HL-60/S4 (cell line): Measurements from ENCODE around the gene GABARAPL1.

Experiments used
- in situ Hi-C: fragments of 300-500 bp; cut with MboI; formaldehyde crosslinking; loops from 2 replicates; pipeline ENCODE4 v1.14.3; 2022; ENCODE audit warnings: low sequenced_read_pairs

The GABARAPL1 gene

GRCh38 chr12:10226731-10227130 is 14.1 kb downstream of the GABARAPL1 start:
- in situ Hi-C loops, result loop anchor here (25.0 kb wide), 1 partner anchor 961 kb away; the partner anchor contains the start of gene TAS2R42

DNA sequence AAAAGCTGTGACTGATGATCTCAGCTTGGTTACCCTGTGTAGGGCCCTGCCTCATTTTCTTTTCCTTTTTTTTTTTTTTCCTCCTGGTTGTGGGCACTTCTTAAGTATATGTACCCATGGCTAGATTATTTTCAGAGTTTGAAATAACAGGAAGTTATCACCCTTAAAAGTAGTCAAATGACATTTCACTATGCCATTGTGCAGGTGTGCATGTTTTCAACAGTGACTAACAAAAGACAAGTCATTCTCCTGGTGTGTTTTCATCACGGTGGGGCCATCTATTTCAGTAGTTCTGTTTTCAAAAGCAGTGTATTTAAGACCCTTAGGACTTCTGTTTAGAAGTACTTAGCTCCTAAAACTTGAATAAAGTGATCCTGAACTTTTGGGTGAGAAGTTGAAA is 15.0 kb downstream of the GABARAPL1 start:
- in situ Hi-C loops, result loop anchor here (25.0 kb wide), 1 partner anchor 960 kb away; the partner anchor contains the start of gene TAS2R42

- in situ Hi-C loops, result loop anchor here (10.0 to 25.0 kb wide), 3 partner anchors 330 to 1250 kb away; partner anchors contain the start of gene TAS2R42
Measured at GRCh38 chr12:10234562-10234961, 21.9 kb downstream of the GABARAPL1 start.

- in situ Hi-C loops, result loop anchor here (10.0 to 25.0 kb wide), 3 partner anchors 329 to 1249 kb away; partner anchors contain the start of gene TAS2R42
Measured at GRCh38 chr12:10235761-10236631, 23.3 kb downstream of the GABARAPL1 start.

DNA sequence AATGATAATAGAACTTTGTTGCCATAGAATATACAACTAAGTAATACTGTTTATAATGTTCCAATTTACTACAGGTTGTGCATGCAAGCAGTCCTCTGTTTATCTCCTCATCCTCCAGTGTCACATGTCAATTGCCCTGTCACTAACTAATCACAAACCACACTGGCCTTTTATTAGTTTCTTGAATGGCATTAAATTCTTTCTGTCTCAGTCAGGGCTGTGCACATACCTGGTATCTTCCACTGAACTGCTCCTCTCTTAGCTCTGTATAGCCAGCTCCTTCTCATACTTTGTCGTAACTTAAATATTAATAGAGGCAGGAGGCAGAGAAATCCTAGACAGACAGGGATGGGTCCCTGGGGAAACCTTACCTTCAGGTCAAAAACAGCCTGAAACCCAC is 24.0 kb downstream of the GABARAPL1 start:
- in situ Hi-C loops, result loop anchor here (10.0 to 25.0 kb wide), 3 partner anchors 328 to 1248 kb away; partner anchors contain the start of gene TAS2R42

- in situ Hi-C loops, result loop anchor here (10.0 to 25.0 kb wide), 3 partner anchors 326 to 1246 kb away; partner anchors contain the start of gene TAS2R42
Measured at GRCh38 chr12:10238526-10238925, 25.8 kb downstream of the GABARAPL1 start.

- in situ Hi-C loops, result loop anchor here (25.0 kb wide), 1 partner anchor 946 kb away; the partner anchor contains the start of gene TAS2R42
Measured at GRCh38 chr12:10241290-10241689, 28.6 kb downstream of the GABARAPL1 start.

- in situ Hi-C loops, result loop anchor here (25.0 kb wide), 1 partner anchor 946 kb away; the partner anchor contains the start of gene TAS2R42
Measured at GRCh38 chr12:10241727-10242126, 29.1 kb downstream of the GABARAPL1 start.

DNA sequence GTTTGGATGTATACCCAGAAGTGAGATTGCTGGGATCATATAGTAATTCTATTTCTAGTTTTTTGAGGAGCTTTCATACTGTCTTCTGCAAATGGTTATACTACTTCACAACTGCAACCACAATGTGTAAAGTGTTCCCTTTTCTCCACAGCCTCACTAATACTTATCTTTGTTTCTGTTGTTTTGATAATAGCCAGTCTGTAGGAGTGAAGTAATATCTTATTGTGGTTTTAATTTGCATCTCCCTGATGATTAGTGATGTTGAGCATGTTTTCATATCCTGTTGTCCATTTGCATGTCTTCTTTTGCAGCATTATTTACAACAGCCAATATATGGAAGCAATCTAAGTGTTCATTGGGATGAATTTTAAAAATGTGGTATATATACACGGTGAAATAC is 29.9 kb downstream of the GABARAPL1 start:
- in situ Hi-C loops, result loop anchor here (25.0 kb wide), 1 partner anchor 945 kb away; the partner anchor contains the start of gene TAS2R42

- in situ Hi-C loops, result loop anchor here (25.0 kb wide), 1 partner anchor 943 kb away; the partner anchor contains the start of gene TAS2R42
Measured at GRCh38 chr12:10243818-10244520, 31.3 kb downstream of the GABARAPL1 start.

- in situ Hi-C loops, result loop anchor here (25.0 kb wide), 1 partner anchor 940 kb away; the partner anchor contains the start of gene TAS2R42
Measured at GRCh38 chr12:10247436-10248058, 34.9 kb downstream of the GABARAPL1 start.

DNA sequence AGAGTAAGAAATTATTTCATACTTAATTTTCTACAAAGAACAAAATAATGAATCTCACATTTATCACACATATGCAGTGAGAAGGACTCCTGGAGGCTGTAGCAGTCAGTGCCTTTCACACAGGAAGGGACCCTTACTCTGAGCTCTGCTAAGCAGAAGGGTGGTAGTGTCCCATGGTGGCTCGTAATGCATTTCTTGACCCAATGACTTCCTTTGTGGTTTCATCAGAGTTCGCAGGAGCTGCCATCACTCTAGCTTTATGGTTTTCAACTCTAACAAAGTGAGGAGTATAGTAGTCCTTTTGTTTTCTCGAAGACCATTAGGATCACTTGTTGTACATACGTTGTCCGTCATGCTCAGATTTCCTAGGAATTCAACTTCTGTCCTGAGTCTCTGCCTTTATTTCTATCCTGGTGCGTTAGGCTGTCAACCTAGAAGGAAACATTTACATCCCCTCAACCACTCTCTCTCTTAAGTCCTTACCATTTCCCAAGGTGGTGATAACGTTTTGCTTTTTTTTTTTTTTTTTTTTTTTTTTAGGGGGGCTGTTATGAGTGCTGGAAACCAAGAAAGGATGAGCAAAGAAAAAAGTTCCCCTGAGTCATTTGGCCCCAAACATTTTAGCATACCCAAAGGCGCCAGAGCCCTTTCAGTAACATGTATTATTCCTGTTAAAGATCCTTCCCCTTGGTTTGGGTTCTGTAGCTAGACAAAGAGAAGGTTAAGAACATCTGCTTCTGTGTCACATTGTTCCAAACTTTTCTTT is 37.2 kb downstream of the GABARAPL1 start:
- in situ Hi-C loops, result loop anchor here (25.0 kb wide), 1 partner anchor 937 kb away; the partner anchor contains the start of gene TAS2R42

GRCh38 chr12:10251669-10252068 is 39.0 kb downstream of the GABARAPL1 start:
- in situ Hi-C loops, result no loop called here

DNA sequence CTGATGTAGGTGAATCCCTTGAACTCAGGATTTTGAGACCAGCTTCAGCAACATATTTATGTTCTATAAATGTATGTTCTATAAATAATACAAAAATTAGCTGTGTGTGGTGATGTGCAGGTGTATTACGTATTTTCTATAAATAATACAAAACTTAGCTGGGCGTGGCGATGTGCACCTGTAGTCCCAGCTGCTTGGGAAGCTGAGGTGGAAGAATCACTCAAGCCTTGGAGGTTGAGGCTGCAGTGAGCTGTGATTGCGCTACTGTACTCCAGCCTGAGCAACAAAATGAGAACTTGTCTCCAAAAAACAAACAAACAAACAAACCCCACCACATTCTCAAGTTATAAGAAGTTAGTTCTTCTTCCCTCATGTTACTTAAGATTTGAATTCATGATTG is 39.5 kb downstream of the GABARAPL1 start:
- in situ Hi-C loops, result no loop called here

DNA sequence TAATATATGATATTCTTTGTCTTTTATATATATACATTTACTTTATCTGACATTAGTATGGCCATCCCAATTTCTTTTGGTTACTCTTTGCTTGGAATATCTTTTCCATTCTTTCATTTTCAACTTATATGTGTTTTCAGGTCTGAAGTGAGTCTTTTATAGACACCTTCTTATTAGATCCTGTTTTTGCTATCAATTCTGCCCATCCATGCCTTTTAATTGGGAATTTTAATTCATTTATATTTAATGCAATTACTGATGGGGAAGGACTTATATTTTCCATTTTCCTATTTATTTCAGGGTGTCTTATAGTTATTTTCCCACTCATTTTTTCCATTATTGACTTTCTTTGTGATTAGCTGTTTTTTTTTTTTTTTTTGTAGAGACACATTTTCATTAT is 43.4 kb downstream of the GABARAPL1 start:
- in situ Hi-C loops, result no loop called here

GRCh38 chr12:10260927-10261326 is 48.2 kb downstream of the GABARAPL1 start:
- in situ Hi-C loops, result no loop called here

DNA sequence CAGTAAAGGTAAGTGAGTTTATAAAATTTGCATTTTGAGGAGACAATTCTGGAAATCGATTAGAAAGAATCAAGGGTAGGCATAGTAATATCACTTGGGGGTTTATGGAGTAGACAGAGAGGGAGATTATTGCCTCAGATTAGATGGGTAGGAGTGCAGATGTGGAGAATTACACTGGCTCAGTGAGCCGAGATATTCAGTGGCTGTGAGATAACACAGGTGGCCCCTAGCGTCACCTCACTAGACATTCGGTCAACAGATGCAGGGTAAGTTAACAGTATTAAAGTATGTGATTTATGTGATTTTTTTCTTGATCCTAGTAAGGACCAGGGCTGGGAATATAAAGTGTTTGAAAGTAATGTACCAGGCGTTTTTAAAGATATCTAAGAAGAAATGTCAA is 55.4 kb downstream of the GABARAPL1 start:
- in situ Hi-C loops, result no loop called here

DNA sequence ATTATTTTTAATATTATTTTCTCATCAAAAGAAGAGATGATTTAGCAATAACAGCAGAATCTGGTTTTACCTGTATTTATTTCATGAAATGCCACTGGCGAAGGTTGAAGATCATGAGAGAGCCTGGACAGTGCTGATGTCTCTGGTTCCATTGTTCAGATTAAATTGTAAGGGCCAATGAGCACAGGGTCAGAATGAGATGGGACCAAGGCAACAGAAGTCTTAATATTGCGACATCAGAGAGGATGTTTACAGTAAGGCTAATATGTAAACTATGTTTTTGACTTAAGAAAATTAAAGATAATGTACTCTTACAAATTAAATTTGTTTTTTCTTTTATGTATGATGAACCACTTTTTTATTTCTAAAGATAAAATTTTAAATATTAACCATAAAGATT is 59.8 kb downstream of the GABARAPL1 start:
- in situ Hi-C loops, result no loop called here
